ENCODE measurements around the gene ZNF57.
A peak's percentile ranks its signal among the peaks of the same experiment; 100 is the strongest.

Gene ZNF57

DNA sequence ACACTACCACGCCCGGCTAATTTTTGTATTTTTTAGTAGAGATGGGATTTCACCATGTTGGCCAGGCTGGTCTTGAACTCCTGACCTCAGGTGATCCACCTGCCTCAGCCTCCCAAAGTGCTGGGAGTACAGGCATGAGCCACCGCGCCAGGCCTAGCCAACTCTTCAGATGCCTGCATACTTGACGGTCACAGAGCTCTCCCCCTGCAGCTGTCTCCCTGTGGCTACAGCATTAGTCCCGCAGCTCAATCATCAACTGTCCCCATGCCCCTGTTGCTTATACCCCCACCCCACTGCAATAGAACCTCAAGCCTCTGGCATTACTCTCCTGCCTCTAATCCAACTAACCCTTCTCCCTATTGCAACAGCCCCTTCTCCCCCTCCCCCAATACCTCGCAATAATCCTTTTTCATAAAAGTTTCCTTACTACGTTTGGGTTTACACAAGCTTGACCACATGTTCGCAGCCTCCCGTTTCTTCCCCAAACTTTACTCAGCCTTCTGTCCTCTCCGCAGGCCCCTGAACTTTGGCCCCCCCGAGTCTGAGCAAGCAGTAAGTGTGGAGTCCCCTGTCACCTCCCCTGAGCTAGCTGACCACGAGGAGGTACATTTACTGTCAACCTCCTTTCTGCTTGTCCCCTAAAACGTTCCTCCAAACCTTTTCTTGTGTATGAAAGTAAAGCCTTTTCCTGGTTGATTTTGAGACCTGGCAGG is 42.4 kb downstream of the ZNF57 start:
- peaks cover 22% of the 10 kb centered on the region for H3K4me1 ChIP-seq (ENCODE audit: control insufficient read depth, insufficient read depth, low read length)
- peaks cover 15% of the 10 kb centered on the region for H3K36me3 ChIP-seq (ENCODE audit: control insufficient read depth, insufficient read depth, low read length, severe bottlenecking)
- H3K9ac ChIP-seq (ENCODE audit: low read length), result no peak overlapping the region
- no peaks in the 10 kb centered on the region for H3K27me3 ChIP-seq (replicated peaks; ENCODE audit: control insufficient read depth, insufficient read depth, low read length)
- DNase-seq (ENCODE audit: low read depth), result no peak
- H3K9me3 ChIP-seq (ENCODE audit: control insufficient read depth, low read length), result no peaks in the 10 kb centered on the region
- no peak overlapping the region for H3K4me3 ChIP-seq (ENCODE audit: low read length)

DNA sequence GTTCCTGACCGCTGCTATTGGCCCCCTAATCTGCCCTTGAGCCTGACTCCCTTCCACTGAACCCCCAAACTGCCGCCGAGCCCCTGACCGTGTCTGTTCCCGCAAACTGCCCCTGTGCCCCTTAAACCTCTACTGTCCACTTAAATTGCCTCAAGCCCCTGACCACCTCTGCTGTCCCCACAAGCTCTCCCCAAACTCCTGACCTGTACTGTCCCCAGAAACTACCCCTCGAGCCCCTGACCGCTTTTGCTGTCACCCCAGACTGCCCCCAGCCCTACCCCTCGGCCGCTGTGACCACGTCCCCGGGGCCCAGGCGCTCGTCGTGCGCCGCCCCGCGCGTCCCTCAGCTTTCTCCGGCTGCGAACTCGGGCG is 43.7 kb downstream of the ZNF57 start:
- H3K9me3 ChIP-seq (ENCODE audit: control insufficient read depth, low read length), result no peaks in the 10 kb centered on the region
- H3K27me3 ChIP-seq (replicated peaks; ENCODE audit: control insufficient read depth, insufficient read depth, low read length), result no peaks in the 10 kb centered on the region
- H3K4me1 ChIP-seq (ENCODE audit: control insufficient read depth, insufficient read depth, low read length), result peaks cover 27% of the 10 kb centered on the region
- no peak for DNase-seq (ENCODE audit: low read depth)
- peak overlapping the region; percentile 92 for H3K9ac ChIP-seq (ENCODE audit: low read length)
- peaks cover 4% of the 10 kb centered on the region for H3K36me3 ChIP-seq (ENCODE audit: control insufficient read depth, insufficient read depth, low read length, severe bottlenecking)
- peak overlapping the region; percentile 92 for H3K4me3 ChIP-seq (ENCODE audit: low read length)

DNA sequence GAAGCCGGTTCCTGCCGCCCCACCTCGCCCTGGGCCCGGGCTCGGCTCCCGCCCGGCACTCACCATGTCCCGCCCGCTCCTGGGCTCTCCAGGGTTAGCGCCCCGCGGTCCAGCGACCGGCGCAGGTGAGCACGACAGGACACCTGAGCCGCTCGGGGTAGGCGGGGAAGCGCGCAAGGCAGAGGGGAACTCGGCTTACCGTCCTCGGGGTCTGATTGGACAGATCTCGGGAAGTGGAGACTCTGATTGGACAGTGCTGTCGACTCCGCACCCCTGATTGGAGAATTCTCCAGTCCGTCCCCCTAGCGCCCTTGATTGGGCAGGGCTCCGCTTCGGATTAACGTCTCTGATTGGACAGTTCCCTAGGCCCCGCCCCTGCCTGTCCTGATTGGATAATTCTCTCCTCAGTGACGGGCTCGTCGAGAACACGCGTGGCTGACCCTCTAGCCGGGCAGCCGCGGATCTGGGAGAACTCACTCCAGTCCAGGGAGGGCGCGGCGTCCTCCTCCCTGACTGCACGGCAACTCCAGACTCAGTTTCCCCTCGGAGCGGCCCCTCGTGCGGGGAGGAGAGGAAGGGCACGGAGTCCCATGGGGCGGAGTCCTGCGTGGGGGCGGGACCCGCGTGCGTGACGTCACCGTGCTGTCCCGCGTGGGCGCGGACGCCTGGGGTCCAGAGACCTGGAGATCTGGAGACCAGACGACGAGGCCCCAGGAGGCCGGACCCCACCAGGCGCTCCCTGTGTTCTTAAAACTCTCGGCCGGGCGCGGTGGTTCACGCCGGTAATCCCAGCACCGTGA is 44.2 kb downstream of the ZNF57 start, which contains the start of gene ZNF77:
ZNF77 (minus strand) TSS at position 197 of the 800 bp plus-strand sequence; CDS start at position 66, 131 bp downstream.
- peak; percentile 100 for DNase-seq (ENCODE audit: low read depth)
- no peaks in the 10 kb centered on the region for H3K36me3 ChIP-seq (ENCODE audit: control insufficient read depth, insufficient read depth, low read length, severe bottlenecking)

DNA sequence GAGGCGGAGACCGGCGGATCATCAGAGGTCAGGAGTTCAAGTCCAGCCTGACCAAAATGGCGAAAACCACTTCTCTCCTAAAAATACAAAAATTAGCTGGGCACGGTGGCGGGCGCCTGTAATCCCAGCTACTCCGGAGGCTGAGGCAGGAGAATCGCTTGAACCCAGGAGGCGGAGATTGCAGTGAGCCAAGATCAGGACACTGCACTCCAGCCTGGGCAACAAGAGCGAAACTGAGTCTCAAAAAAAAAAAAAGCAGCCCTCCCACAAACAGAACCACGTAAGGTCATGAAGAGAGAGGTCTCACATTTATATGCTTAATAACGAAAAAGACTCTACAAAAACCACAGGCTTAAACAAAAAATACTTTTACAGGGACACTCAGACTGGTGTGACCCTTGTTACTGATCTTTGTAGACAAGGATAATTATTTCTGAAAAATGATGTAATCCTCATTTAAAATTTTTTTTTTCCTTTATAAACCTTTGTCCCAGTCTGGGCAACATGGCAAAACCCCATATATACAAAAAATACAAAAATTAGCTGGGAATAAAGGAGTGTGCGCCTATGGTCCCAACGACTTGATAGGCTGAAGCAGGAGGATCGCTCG is 45.0 kb downstream of the ZNF57 start:
- Histone ChIP-seq H3K4me3 (ENCODE audit: low read length) (peak overlapping the region; percentile 92), H3K4me1 (ENCODE audit: control insufficient read depth, insufficient read depth, low read length) (peaks cover 31% of the 10 kb centered on the region), H3K9me3 (ENCODE audit: control insufficient read depth, low read length) (no peaks in the 10 kb centered on the region), H3K27me3 (replicated peaks; ENCODE audit: control insufficient read depth, insufficient read depth, low read length) (no peaks in the 10 kb centered on the region), H3K9ac (ENCODE audit: low read length) (peak overlapping the region; percentile 92), H3K36me3 (ENCODE audit: control insufficient read depth, insufficient read depth, low read length, severe bottlenecking) (no peaks in the 10 kb centered on the region)
- DNase-seq (ENCODE audit: low read depth), result no peak

More for the DNA sequence above, 44.2 kb downstream of the ZNF57 start, which contains the start of gene ZNF77:
- Histone ChIP-seq H3K27me3 (replicated peaks; ENCODE audit: control insufficient read depth, insufficient read depth, low read length) (no peaks in the 10 kb centered on the region), H3K9me3 (ENCODE audit: control insufficient read depth, low read length) (no peaks in the 10 kb centered on the region), H3K4me1 (ENCODE audit: control insufficient read depth, insufficient read depth, low read length) (peaks cover 31% of the 10 kb centered on the region), H3K4me3 (ENCODE audit: low read length) (peak within 1 kb of the TSS; percentile 92), H3K9ac (ENCODE audit: low read length) (peak within 1 kb of the TSS; percentile 92)

DNA sequence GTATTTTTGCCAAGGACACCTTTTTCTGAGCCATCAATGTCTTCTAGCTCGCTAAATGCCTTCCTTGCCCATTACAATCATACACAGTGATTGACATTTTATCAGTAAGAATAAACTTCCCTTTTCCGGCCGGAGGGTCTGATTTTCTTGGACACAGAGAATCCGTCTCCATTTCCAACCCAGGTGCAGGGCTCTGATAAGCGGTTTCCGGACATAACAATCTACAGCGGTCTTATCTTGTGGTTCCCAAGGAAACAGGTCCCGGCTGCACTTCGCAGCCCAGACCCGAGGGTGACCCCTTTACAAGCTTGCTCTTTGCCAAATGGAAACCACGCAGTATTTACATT is 49.2 kb downstream of the ZNF57 start:
- Histone ChIP-seq H3K9me3 (ENCODE audit: control insufficient read depth, low read length) (no peaks in the 10 kb centered on the region), H3K36me3 (ENCODE audit: control insufficient read depth, insufficient read depth, low read length, severe bottlenecking) (no peaks in the 10 kb centered on the region), H3K4me1 (ENCODE audit: control insufficient read depth, insufficient read depth, low read length) (peaks cover 34% of the 10 kb centered on the region), H3K4me3 (ENCODE audit: low read length) (peak overlapping the region; percentile 92), H3K27me3 (replicated peaks; ENCODE audit: control insufficient read depth, insufficient read depth, low read length) (no peaks in the 10 kb centered on the region), H3K9ac (ENCODE audit: low read length) (peak overlapping the region; percentile 95)
- no peak for DNase-seq (ENCODE audit: low read depth)

DNA sequence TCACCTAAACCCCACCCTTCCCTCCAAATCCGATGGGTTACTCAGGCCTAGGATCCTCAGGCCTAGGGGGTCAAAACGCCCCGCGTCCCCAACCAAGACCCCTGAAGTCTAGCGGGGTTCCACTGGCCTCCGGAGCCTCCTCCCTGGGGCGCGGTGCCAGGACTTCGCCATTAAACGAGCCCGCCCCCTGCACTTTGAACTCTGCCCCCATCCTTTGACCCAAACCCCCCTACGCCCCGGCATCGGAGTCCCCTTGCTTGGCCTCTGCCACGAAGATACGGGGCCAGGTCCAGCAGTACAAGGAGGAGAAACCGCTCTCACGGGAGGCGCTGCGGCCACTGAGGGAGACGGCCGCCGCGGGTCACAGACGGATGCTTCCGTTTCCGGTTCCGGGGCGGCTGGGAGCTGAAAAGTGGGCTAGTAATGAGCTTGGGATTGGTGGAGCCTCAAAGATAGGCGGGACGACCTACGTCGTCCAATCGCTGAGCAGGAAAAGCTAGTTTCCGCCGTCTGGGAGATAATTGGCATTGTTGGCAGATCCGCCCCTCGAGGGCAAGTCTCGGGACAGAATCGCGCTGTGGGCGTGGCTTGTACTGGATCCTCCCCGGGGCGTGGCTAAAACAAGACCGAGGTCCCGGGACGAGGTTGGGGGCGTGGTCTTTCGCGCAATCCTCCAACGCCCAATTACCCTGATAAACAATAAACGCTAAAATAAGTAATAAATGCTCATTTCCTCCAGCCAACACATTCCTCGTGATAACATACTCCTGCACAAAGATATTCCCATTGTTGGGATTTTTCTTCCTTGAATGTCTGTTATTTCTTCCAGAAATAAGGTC is 49.8 kb downstream of the ZNF57 start:
- peak overlapping the region; percentile 92 for H3K4me3 ChIP-seq (ENCODE audit: low read length)
- peak overlapping the region; percentile 95 for H3K9ac ChIP-seq (ENCODE audit: low read length)
- peaks cover 33% of the 10 kb centered on the region for H3K4me1 ChIP-seq (ENCODE audit: control insufficient read depth, insufficient read depth, low read length)
- no peaks in the 10 kb centered on the region for H3K27me3 ChIP-seq (replicated peaks; ENCODE audit: control insufficient read depth, insufficient read depth, low read length)
- no peaks in the 10 kb centered on the region for H3K36me3 ChIP-seq (ENCODE audit: control insufficient read depth, insufficient read depth, low read length, severe bottlenecking)
- H3K9me3 ChIP-seq (ENCODE audit: control insufficient read depth, low read length), result no peaks in the 10 kb centered on the region
- DNase-seq (ENCODE audit: low read depth), result peak; percentile 100

DNA sequence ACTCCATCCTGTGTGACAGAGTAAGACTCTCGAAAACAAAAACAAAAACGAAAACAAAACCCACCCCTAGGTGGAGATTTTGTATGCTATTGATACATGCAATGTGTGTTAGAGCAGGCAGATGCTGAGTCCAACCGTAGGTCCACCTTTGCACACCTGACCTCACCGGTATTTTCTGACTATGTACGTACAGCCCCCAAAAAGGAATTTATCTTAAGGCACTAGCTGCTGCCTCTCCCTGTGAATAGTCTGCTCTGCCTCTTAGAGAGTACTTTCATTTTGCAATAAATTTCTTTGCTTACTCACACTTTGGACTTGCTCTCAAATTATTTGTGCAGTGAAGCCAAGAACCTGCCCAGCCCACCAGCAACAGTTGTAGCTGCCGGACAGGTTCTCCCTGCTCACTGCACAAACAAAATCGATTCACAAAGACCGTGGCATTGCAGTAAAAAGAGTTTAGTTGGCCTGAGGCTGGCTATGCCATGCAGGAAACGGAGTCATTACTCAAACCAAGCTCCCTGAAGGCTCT is 52.3 kb downstream of the ZNF57 start:
- DNase-seq (ENCODE audit: low read depth), result peak; percentile 33
- Histone ChIP-seq H3K36me3 (ENCODE audit: control insufficient read depth, insufficient read depth, low read length, severe bottlenecking) (no peaks in the 10 kb centered on the region), H3K9me3 (ENCODE audit: control insufficient read depth, low read length) (no peaks in the 10 kb centered on the region), H3K9ac (ENCODE audit: low read length) (peak overlapping the region; percentile 80), H3K4me3 (ENCODE audit: low read length) (peak overlapping the region; percentile 79), H3K27me3 (replicated peaks; ENCODE audit: control insufficient read depth, insufficient read depth, low read length) (no peaks in the 10 kb centered on the region), H3K4me1 (ENCODE audit: control insufficient read depth, insufficient read depth, low read length) (peaks cover 18% of the 10 kb centered on the region)

DNA sequence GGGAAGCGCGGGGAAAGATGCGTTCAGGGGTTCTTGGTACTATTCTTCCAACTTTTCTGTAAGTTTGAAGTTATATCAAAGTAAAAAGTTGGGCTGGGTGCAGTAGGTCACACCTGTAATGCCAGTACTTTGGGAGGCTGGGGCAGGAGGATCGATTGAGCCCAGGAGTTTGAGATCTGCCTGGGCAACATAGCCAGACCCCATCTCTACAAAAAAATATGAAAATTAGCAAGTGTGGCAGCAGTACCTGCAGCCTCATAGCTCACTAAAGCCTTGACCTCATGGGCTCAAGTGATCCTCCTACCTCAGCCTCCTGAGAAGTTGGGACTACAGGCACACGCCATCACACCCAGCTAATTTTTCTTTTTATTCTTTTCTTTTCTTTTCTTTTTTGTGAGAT is 56.4 kb downstream of the ZNF57 start:
- Histone ChIP-seq H3K4me3 (ENCODE audit: low read length) (no peak overlapping the region), H3K9ac (ENCODE audit: low read length) (no peak overlapping the region), H3K27me3 (replicated peaks; ENCODE audit: control insufficient read depth, insufficient read depth, low read length) (no peaks in the 10 kb centered on the region), H3K4me1 (ENCODE audit: control insufficient read depth, insufficient read depth, low read length) (peaks cover 9% of the 10 kb centered on the region), H3K36me3 (ENCODE audit: control insufficient read depth, insufficient read depth, low read length, severe bottlenecking) (no peaks in the 10 kb centered on the region), H3K9me3 (ENCODE audit: control insufficient read depth, low read length) (no peaks in the 10 kb centered on the region)
- no peak for DNase-seq (ENCODE audit: low read depth)

DNA sequence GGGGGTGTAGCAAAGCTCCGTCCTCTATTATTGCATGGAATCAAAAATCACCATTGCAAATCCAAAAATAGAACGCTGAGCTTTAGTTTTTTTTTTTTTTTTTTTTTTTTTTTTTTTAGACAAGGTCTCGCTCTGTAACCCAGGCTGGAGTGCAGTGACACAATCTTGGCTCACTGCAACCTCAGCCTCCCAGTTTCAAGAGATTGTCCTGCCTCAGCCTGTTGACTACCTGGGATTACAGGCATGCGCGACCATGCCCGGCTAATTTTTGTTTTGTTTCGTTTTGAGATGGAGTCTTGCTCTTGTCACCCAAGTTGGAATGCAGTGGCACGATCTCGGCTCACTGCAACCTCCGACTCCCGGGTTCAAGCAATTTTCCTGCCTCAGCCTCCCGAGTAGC is 59.4 kb downstream of the ZNF57 start:
- no peaks in the 10 kb centered on the region for H3K4me1 ChIP-seq (ENCODE audit: control insufficient read depth, insufficient read depth, low read length)
- DNase-seq (ENCODE audit: low read depth), result no peak

DNA sequence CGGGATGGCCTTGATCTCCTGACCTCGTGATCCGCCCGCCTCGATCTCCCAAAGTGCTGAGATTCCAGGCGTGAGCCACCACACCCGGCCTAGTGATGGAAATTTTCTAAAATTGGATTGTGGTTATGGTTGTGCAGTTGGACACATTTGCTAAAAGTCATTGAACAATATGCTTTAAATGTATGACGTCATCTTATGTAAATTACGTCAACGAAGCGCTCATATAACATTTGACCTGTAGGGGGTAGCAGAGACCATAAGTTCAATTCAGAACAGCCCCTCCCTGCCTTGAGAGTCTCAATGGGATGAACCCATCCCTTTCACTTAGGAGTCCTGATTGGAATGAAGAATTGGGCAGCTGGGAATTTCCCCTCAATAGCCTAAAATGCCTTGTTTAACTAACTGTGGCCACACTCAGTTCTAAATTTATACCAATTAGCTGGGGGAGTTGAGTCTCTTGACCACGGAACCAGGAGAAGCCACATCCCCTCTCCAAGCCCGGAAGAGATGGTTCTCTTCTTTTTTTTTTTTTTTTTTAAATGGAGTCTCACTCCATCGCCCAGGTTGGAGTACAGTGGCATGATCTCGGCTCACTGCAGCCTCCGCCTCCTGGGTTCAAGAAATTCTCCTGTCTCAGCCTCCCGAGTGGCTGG is 61.4 kb downstream of the ZNF57 start:
- Histone ChIP-seq H3K9me3 (ENCODE audit: control insufficient read depth, low read length) (no peaks in the 10 kb centered on the region), H3K36me3 (ENCODE audit: control insufficient read depth, insufficient read depth, low read length, severe bottlenecking) (no peaks in the 10 kb centered on the region), H3K4me1 (ENCODE audit: control insufficient read depth, insufficient read depth, low read length) (no peaks in the 10 kb centered on the region), H3K9ac (ENCODE audit: low read length) (no peak overlapping the region), H3K4me3 (ENCODE audit: low read length) (no peak overlapping the region), H3K27me3 (replicated peaks; ENCODE audit: control insufficient read depth, insufficient read depth, low read length) (no peaks in the 10 kb centered on the region)
- DNase-seq (ENCODE audit: low read depth), result peak; percentile 90

More for the DNA sequence above, 59.4 kb downstream of the ZNF57 start:
- H3K9ac ChIP-seq (ENCODE audit: low read length), result no peak overlapping the region
- H3K27me3 ChIP-seq (replicated peaks; ENCODE audit: control insufficient read depth, insufficient read depth, low read length), result no peaks in the 10 kb centered on the region
- H3K4me3 ChIP-seq (ENCODE audit: low read length), result no peak overlapping the region
- no peaks in the 10 kb centered on the region for H3K36me3 ChIP-seq (ENCODE audit: control insufficient read depth, insufficient read depth, low read length, severe bottlenecking)
- no peaks in the 10 kb centered on the region for H3K9me3 ChIP-seq (ENCODE audit: control insufficient read depth, low read length)

Measured in adipocyte (in vitro differentiated cells).